ENCODE measurements around the gene TUBGCP3.

Gene TUBGCP3

DNA sequence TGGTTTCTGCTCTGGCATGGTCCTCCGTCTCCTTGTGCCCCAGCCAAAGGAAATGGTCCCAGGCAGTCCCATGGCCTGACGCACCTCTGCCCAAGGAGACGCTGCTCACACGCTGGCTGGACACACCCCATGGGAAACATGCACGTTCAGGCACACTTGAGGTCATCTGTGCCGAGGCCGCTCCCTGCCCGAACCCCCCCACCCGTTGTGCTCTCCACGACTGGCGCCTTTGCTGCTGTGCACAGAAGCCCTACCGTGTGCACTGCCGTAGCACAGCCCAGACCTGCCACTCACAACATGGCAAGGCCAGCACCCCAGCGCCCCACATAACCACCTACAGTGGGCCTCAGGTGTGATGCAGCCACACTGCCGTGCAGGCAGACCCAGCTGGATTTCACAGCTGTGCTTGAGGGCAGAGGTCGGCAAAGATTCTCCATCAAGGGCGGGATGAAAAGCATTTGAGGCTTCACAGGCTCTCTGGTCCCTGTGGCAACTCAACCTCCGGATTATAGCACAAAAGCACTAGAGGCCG, 146.1 kb downstream of the TUBGCP3 start:
- no peak for DNase-seq (ENCODE audit: low read depth in 2 of 2)

DNA sequence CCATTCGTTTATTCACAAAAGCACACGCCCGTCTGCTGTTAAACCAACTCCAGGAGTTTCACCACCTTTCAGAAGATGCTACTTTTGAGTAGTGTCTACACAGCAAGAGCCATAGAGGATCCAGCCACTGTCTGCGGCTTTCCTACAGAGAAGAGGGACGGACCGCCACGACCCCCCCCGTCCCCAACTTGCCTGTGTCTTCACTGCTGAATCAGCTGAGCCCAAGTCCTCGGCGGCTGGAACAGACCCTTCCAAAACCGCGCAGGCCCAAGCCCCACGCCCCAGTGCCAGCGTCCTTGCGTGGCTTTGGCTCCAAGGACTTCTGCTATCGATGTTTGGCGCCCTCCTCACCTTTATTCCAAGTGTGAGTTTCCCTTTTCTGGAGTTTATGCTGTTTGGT, 146.7 kb downstream of the TUBGCP3 start:
- no peak for DNase-seq (ENCODE audit: low read depth in 2 of 2)

DNA sequence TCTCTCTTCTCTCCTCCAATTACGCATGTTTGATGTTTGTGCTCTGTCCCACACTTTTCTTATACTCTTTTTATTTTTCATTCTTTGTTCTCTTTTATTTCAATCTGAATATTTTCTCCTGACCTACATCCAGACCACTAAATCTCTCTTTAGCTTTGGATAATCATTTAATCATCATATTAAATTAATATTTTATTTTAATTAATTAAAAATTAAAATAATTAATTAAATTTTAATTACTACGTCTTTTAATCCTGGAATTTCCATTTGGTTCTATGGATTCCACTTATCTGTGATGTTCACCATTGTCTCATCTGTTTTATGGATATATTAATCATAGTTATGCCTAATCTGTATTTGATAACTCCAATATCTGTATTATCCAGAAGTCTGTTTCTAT, 149.4 kb downstream of the TUBGCP3 start:
- DNase-seq (ENCODE audit: low read depth in 2 of 2): no peak

DNA sequence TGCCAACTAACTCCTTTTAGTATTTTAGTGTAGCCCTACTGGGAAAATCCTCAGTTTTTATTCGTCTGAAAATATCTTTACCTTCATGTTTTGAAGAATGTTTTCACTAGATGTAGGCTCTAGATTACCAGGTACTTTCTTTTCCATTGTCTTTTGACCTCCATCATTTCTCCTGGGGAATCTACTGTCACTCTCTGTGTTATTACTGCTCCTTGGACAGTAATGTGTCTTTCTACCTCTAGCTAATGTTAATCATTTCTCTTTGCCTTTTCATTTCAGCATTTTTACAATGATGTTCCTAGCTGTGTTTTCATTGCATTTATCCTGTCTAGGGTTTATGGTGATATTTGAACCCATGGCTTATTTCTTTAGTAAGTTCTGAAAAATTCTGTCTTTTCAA, 149.9 kb downstream of the TUBGCP3 start:
- no peak for DNase-seq (ENCODE audit: low read depth in 2 of 2)

DNA sequence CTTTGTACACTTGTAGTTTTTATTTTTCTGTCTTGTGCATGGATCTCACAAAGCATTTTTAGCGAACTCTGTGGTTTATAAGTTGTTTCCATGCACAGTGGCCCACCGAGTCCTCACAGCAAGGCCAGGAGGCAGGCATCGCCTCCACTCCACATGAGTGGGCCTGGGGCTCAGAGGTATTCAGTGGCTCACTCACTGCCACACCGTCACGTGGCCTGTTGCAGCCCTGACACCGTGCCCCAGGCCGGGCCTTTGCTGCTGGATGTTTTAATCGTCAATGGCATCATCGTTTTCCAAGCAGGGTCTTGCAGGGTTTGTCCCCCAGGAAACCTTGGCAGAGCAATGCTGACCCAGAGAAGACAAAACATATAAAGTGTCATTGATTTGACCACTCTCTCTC, 152.0 kb downstream of the TUBGCP3 start:
- DNase-seq (ENCODE audit: low read depth in 2 of 2): no peak

All from stimulated activated CD8-positive, alpha-beta memory T cell treated with anti-CD3 and anti-CD28 coated beads, Interleukin-7, amount 100 ng/mL, for 1 hour (primary cell).